HFFc6 (cell line): ENCODE measurements around the gene CPLANE2. TPM values are rescaled to one million over a fixed set of nuclear protein-coding genes. Genes with fewer than 3 reads are reported as not detected.
A peak's percentile ranks its signal among the peaks of the same experiment; 100 is the strongest.
"Not testable (repeated sequence)": the region's sequence is repeated elsewhere in the genome, so short reads cannot be mapped to it uniquely, and the experiment has no call there.

ENCODE experiments used
- DNase-seq: peaks from one replicate; pipeline ENCODE4 v3.0.0-alpha.2; 2018
- H3K27ac Mint-ChIP-seq: 2 replicates; pipeline ENCODE4 v1.8.0; 2020; ENCODE audit warnings: mild to moderate bottlenecking, mixed read lengths
- H3K27me3 Mint-ChIP-seq: 2 replicates; pipeline ENCODE4 v1.8.0; 2021; ENCODE audit warnings: mild to moderate bottlenecking, moderate library complexity, mixed read lengths; ENCODE audit not compliant: insufficient read depth
- H3K36me3 Mint-ChIP-seq: 2 replicates; pipeline ENCODE4 v1.8.0; 2021; ENCODE audit warnings: low read depth, mixed read lengths
- H3K4me1 Mint-ChIP-seq: 2 replicates; pipeline ENCODE4 v1.8.0; 2020; ENCODE audit warnings: low read depth, mixed read lengths
- H3K4me3 Mint-ChIP-seq: 2 replicates; pipeline ENCODE4 v1.8.0; 2020; ENCODE audit warnings: mild to moderate bottlenecking, moderate library complexity, mixed read lengths
- H3K9me3 Mint-ChIP-seq: 2 replicates; pipeline ENCODE4 v1.8.0; 2020; ENCODE audit warnings: mild to moderate bottlenecking, mixed read lengths
- total RNA-seq, 6 experiments: library from RNA; stranded (reverse); fragmentation: NEBNext Ultra II Directional; extraction: Animal tissue kit (Norgen Biotek cat#: 25700); gene quantifications; 2 replicates in 1 of 6; 3 replicates in 5 of 6; pipeline ENCODE4 v1.2.3, GENCODE V29; 2021
- TF ChIP-seq, protein P1 (sequence below): fragments of 200-600 bp; sonication (generic); IDR thresholded peaks from 2 replicates; pipeline ENCODE4 v1.5.0; 2021; ENCODE audit warnings: antibody characterized with exemption, mild to moderate bottlenecking

The CPLANE2 gene
- total RNA-seq, 6 experiments from 2014 or later: 6.5 to 11.8 (median 7.5) TPM

DNA sequence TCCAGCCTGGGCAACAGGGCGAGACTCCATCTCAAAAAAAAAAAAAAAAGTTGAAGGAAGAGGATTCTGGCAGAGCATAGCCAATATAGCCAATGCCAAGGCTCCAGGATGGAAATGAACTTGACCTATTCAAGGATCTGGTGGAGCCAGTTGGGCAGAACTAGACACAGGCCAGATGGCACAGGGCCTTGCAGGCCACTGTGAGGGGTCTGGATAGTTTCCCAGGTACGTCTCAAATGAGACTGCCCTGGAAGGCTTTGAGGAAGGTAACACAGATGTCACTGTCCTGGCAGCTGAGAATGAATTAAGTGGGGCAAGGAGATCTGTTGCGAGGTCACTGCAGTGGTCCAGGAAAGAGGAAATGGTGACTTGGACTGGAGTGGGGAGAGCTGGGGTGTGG is 12.5 kb downstream of the CPLANE2 start:
- Mint-ChIP-seq H3K4me1 (peaks cover 5% of the 10 kb centered on the region), H3K9me3 (peaks cover 6% of the 10 kb centered on the region; the same call in 1 of the 2 replicates), H3K4me3 (no peak overlapping the region), H3K27ac (no peak overlapping the region), H3K27me3 (peaks cover 27% of the 10 kb centered on the region), H3K36me3 (no peaks in the 10 kb centered on the region)
- TF ChIP-seq, protein P1, sequence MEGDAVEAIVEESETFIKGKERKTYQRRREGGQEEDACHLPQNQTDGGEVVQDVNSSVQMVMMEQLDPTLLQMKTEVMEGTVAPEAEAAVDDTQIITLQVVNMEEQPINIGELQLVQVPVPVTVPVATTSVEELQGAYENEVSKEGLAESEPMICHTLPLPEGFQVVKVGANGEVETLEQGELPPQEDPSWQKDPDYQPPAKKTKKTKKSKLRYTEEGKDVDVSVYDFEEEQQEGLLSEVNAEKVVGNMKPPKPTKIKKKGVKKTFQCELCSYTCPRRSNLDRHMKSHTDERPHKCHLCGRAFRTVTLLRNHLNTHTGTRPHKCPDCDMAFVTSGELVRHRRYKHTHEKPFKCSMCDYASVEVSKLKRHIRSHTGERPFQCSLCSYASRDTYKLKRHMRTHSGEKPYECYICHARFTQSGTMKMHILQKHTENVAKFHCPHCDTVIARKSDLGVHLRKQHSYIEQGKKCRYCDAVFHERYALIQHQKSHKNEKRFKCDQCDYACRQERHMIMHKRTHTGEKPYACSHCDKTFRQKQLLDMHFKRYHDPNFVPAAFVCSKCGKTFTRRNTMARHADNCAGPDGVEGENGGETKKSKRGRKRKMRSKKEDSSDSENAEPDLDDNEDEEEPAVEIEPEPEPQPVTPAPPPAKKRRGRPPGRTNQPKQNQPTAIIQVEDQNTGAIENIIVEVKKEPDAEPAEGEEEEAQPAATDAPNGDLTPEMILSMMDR: no peak
- DNase-seq: no peak

- peaks cover 19% of the 10 kb centered on the region for H3K27me3 Mint-ChIP-seq
- not testable (repeated sequence) for H3K36me3 Mint-ChIP-seq, H3K4me3 Mint-ChIP-seq
Measured at GRCh38 chr1:16222716-16223115, 14.3 kb downstream of the CPLANE2 start.

GRCh38 chr1:16221499-16221898 is 15.5 kb downstream of the CPLANE2 start:
- Mint-ChIP-seq H3K36me3 (no peaks in the 10 kb centered on the region), H3K27me3 (peaks cover 14% of the 10 kb centered on the region), H3K4me1 (peaks cover 11% of the 10 kb centered on the region), H3K4me3 (no peak overlapping the region), H3K9me3 (no peaks in the 10 kb centered on the region), H3K27ac (no peak overlapping the region)
- TF ChIP-seq, protein P1: no peak
- no peak for DNase-seq

More at GRCh38 chr1:16222716-16223115, 14.3 kb downstream of the CPLANE2 start:
- H3K27ac Mint-ChIP-seq, H3K4me1 Mint-ChIP-seq, H3K9me3 Mint-ChIP-seq, DNase-seq: not testable (repeated sequence)

DNA sequence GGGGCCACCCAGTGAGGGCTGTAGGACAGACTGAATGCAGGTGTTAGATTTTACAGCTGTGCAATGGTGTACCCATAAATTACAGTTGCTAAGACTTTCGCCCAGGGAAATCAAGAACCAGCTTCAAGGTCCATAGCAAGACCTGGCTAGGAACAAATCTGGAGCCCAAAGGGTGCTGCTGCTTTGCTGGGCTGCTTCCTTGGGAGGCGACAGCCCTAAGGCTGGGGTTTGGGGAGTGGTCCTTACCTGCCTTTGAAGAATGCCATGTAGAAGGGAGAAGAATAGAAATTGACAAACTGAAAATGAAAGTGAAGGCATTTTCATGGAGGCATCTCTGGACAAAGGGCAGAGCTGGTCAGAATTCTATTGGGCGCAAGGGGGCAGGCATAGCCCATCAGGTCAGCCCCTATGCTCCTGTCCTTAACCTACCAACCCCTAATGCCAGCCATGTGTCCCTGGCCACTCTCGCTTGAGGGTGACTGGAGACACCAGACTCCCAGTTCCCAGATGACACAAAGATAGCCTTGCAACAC is 16.9 kb downstream of the CPLANE2 start:
- Mint-ChIP-seq H3K9me3 (no peaks in the 10 kb centered on the region), H3K27me3 (peaks cover 5% of the 10 kb centered on the region), H3K4me1 (peaks cover 17% of the 10 kb centered on the region), H3K27ac (no peak overlapping the region), H3K4me3 (peak overlapping the region; percentile 63; the same call in 1 of the 2 replicates), H3K36me3 (no peaks in the 10 kb centered on the region)
- no peak for DNase-seq
- TF ChIP-seq, protein P1: no peak

GRCh38 chr1:16218674-16219071 is 18.3 kb downstream of the CPLANE2 start:
- H3K36me3 Mint-ChIP-seq: no peaks in the 10 kb centered on the region
- no peaks in the 10 kb centered on the region for H3K9me3 Mint-ChIP-seq
- TF ChIP-seq, protein P1: no peak
- H3K4me1 Mint-ChIP-seq: peaks cover 17% of the 10 kb centered on the region
- no peak overlapping the region for H3K27ac Mint-ChIP-seq
- no peak overlapping the region; the same call in 1 of the 2 replicates for H3K4me3 Mint-ChIP-seq
- peaks cover 5% of the 10 kb centered on the region for H3K27me3 Mint-ChIP-seq
- DNase-seq: no peak

DNA sequence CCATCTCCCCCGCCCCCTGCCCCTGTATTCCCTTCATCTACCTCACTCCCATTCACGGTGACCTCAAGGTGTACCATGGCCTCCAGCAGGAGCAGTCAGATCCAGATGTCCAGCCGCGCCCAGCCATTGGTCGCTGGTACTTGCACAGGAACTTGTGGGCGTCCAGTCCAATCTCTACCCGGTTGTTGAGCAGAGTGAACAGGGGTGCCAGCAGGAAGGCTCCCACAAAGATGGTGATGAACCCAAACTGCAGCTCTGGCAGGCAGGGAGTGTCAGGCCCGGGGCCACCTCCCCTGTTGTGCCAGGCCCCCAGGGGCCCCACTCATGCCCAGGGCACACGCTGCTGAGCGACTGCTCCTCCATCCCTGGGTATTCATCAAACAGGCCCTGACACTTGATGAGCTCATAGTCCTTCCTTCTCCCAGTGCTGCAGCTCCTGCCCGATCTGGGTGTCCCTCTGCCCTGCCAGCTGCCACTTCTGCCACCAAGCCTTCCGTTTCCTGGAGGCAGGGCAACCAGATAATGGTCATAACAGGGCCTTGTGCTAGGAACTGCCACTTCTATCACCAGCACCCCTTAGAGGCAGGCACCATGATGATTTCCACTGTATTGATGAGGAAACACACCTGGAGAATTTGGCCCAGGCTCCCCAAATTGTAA is 18.8 kb downstream of the CPLANE2 start:
- Mint-ChIP-seq H3K9me3 (no peaks in the 10 kb centered on the region), H3K4me3 (peak overlapping the region; percentile 89; the same call in 1 of the 2 replicates), H3K36me3 (no peaks in the 10 kb centered on the region), H3K27me3 (peaks cover 6% of the 10 kb centered on the region), H3K27ac (no peak overlapping the region), H3K4me1 (peaks cover 17% of the 10 kb centered on the region)
- TF ChIP-seq, protein P1: no peak
- no peak for DNase-seq
